ENCODE measurements around the gene ENO1. TPM values are rescaled to one million over a fixed set of nuclear protein-coding genes. Genes with fewer than 3 reads are reported as not detected.

Gene ENO1
- total and polyA plus RNA-seq, 12 donors, result 73.3 to 581 (median 141) TPM

DNA sequence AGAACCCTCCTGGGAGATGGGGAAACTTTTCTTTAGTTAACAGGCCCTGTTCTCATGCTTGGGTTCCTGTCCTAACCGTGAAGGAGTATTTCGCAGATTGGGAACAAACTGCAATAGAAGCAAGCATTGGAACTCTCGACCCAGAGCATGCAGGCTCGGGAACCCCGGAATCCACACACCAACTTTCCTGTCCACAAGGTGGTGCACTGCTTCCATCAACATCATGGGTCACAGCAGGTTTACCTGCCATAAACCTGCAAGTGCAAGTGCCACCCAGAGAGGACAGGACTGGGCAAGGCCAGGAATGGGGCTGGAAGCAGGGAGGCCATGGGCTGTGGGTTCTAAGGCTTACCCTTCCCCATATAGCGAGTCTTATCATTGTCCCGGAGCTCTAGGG lies 6.9 kb downstream of the ENO1 start:
- intact Hi-C loops (cut with DNase I), result no loop called here
- Histone ChIP-seq H3K4me3 (no peak overlapping the region), H3K27ac (peak overlapping the region in 1 of 10 donors; percentile 13), H3K4me1 (peaks cover 17 to 64% (median 49%) of the 10 kb centered on the region in 9 donors), H3K36me3 (peaks cover 3 to 100% (median 65%) of the 10 kb centered on the region in 9 donors), H3K9me3 (no peaks in the 10 kb centered on the region), H3K27me3 (no peaks in the 10 kb centered on the region)
- ATAC-seq, result no peak
- DNase-seq, result no peak
- TF ChIP-seq, protein P1, sequence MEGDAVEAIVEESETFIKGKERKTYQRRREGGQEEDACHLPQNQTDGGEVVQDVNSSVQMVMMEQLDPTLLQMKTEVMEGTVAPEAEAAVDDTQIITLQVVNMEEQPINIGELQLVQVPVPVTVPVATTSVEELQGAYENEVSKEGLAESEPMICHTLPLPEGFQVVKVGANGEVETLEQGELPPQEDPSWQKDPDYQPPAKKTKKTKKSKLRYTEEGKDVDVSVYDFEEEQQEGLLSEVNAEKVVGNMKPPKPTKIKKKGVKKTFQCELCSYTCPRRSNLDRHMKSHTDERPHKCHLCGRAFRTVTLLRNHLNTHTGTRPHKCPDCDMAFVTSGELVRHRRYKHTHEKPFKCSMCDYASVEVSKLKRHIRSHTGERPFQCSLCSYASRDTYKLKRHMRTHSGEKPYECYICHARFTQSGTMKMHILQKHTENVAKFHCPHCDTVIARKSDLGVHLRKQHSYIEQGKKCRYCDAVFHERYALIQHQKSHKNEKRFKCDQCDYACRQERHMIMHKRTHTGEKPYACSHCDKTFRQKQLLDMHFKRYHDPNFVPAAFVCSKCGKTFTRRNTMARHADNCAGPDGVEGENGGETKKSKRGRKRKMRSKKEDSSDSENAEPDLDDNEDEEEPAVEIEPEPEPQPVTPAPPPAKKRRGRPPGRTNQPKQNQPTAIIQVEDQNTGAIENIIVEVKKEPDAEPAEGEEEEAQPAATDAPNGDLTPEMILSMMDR (IDR thresholded peaks at IDR 0.05), result peak in 4 of 9 donors; percentile 16 to 29 (median 25)
- 68 to 83% methylated on average over 7 of the region's 7 CpGs for WGBS, 2 donors

DNA sequence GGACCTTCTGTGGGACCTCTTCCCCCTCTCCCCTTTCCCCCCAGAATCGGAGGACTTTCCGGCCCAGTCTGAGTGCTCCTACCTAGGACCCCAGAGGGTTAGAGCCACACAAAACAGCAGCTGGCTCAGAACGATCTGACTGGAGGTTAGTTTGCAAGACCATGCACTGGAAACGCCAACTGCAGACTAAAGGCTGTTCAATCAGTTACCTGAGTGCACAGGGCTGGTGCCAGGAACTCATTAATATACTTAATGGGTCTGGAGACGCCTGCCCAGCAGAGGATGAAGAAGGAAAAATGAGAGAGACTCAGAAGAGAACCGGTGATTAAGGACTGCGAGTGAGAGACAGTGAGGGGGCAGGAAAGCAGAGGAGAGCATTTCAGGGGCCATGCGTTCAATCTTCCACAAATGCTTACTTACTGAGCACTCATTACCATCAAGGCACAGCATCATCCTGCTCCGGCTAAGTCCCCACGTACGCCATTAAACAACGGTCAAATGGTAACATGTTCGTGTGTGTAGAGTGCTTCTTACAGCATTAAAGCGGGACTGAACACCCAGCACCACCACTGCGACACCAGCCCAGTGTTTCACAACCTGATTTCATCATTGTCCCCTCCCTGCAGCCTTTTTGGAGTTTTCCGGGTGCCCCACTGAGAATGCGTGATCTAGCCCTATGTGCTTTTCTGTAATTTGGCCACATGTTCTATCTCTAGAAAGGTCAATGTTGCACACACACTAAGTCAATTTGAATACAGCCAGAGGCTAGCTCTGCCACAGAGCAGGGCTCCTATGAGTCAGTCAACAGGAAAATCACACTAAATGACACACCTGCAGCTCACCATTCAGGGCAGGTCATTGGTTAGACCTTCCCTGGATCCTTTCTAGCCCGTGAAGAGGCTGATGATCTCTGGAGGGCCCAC lies 7.6 kb downstream of the ENO1 start:
- H3K9me3 ChIP-seq, result no peaks in the 10 kb centered on the region
- no peak for DNase-seq
- no peak for ATAC-seq
- TF ChIP-seq, protein P1 (IDR thresholded peaks at IDR 0.05), result no peak
- H3K4me1 ChIP-seq, result peaks cover 17 to 60% (median 43%) of the 10 kb centered on the region in 9 donors
- H3K4me3 ChIP-seq, result no peak overlapping the region
- H3K27ac ChIP-seq, result peak overlapping the region in 1 of 10 donors; percentile 13
- H3K27me3 ChIP-seq, result no peaks in the 10 kb centered on the region
- WGBS, 2 donors, result 85 to 86% methylated on average over 18 of the region's 18 CpGs
- intact Hi-C loops (cut with DNase I), result no loop called here
- H3K36me3 ChIP-seq, result peaks cover 3 to 100% (median 72%) of the 10 kb centered on the region in 9 donors

DNA sequence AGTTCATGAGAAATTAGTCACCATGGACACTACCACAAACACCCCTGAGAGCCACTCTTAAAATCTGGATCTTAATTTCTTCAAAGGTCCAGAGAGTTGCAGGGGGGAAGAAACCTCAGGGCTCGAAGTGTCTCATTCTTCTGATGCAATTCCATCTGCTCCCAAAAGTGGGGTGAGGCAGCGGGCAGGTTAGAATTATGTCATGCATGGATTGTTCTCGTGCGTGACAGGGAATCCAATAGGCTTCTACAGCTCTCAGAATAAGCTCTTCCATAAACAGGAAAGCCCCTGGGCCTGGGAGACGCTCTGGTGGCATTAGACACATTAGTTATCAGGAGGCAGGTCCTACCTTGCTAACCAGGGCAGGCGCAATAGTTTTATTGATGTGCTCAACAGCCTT lies 8.4 kb downstream of the ENO1 start:
- Histone ChIP-seq H3K27ac (no peak overlapping the region), H3K4me3 (no peak overlapping the region), H3K36me3 (peaks cover 6 to 100% (median 79%) of the 10 kb centered on the region in 9 donors), H3K9me3 (no peaks in the 10 kb centered on the region), H3K27me3 (no peaks in the 10 kb centered on the region), H3K4me1 (peaks cover 12 to 58% (median 35%) of the 10 kb centered on the region in 9 donors)
- ATAC-seq (no peak), DNase-seq (no peak)
- TF ChIP-seq, protein P1 (IDR thresholded peaks at IDR 0.05), result no peak
- intact Hi-C loops (cut with DNase I), result no loop called here
- WGBS, 2 donors, result 73 to 79% methylated on average over 6 of the region's 6 CpGs

DNA sequence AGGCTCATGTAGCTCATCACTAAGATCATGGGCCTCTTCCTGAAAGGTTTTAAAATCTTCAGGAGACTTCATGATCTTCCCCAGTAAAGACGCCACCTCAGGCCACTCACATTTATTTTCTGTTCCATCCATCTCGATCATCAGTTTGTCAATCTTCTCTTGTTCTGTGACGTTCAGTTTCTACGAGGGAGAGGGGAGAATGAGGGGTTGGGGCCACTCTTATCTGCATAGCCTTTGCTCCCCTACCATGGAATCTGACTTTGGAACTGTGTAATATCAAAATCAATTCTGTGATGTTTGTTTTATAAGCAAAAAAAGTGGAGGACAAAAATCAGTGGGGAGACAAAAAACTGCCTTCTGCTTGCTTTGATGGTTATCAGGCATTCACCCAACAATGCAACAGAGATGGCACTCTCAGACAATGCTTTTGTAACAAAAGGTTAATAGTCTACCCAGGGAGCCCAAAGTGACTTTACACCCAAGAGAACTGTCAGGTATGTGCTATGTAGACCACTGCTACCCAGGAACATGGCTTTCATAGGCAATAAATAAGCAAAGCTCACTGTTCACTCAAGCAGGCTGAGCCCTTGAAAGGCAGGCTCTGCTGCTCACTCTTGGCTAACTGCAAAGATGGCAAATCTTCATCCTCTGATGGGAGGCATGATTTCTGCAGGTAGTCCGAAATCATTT lies 10.5 kb downstream of the ENO1 start:
- intact Hi-C loops (cut with DNase I), result no loop called here
- TF ChIP-seq, protein P1 (IDR thresholded peaks at IDR 0.05), result no peak
- H3K9me3 ChIP-seq, result no peaks in the 10 kb centered on the region
- H3K36me3 ChIP-seq, result peaks cover 12 to 100% (median 95%) of the 10 kb centered on the region in 9 donors
- peaks cover under 1 to 37% (median 16%) of the 10 kb centered on the region in 9 donors for H3K4me1 ChIP-seq
- no peak overlapping the region for H3K27ac ChIP-seq
- ATAC-seq, result no peak
- no peak overlapping the region for H3K4me3 ChIP-seq
- 80 to 85% methylated on average over 5 of the region's 5 CpGs for WGBS, 2 donors
- no peak for DNase-seq
- H3K27me3 ChIP-seq, result no peaks in the 10 kb centered on the region
